Mesenchymal stem cell (in vitro differentiated cells and primary cell): ENCODE data around the gene SLC26A8.
"Not testable (repeated sequence)": the region's sequence is repeated elsewhere in the genome, so short reads cannot be mapped to it uniquely, and the experiment has no call there.

ENCODE experiments used
- DNase-seq: peaks from one replicate; pipeline ENCODE4 v3.0.0-alpha.2; 2013
- H2AFZ ChIP-seq: one replicate; pipeline ENCODE4 v1.6.1; 2013; ENCODE audit warnings: low read depth, mild to moderate bottlenecking, control low read depth, inconsistent platforms, low read length, moderate library complexity
- H2AK5ac ChIP-seq: 2 replicates; pipeline ENCODE4 v1.6.1; 2013; ENCODE audit warnings: low read length, moderate library complexity, mild to moderate bottlenecking, inconsistent platforms; ENCODE audit not compliant: severe bottlenecking
- H2BK120ac ChIP-seq: one replicate; pipeline ENCODE4 v1.6.1; 2013; ENCODE audit warnings: low read depth, mild to moderate bottlenecking, inconsistent platforms, low read length, moderate library complexity
- H2BK12ac ChIP-seq, 2 experiments: one replicate each; pipeline ENCODE4 v1.6.1; 2013; ENCODE audit warnings: inconsistent platforms in 2 of 2, low read length in 2 of 2, mild to moderate bottlenecking in 2 of 2, moderate library complexity in 2 of 2, control low read depth in 1 of 2
- H2BK15ac ChIP-seq: one replicate; pipeline ENCODE4 v1.6.1; 2013; ENCODE audit warnings: mild to moderate bottlenecking, low read depth, inconsistent platforms; ENCODE audit not compliant: poor library complexity, severe bottlenecking
- H2BK5ac ChIP-seq: 2 replicates; pipeline ENCODE4 v1.6.1; 2013; ENCODE audit warnings: low read depth, mild to moderate bottlenecking, low read length, control low read depth, inconsistent platforms; ENCODE audit not compliant: poor library complexity, severe bottlenecking
- H3K14ac ChIP-seq, 2 experiments: one replicate each; pipeline ENCODE4 v1.6.1; 2013; ENCODE audit warnings: inconsistent platforms in 2 of 2, low read length in 2 of 2, control low read depth in 1 of 2, mild to moderate bottlenecking in 1 of 2, moderate library complexity in 1 of 2
- H3K18ac ChIP-seq, 2 experiments: one replicate each; pipeline ENCODE4 v1.6.1; 2013; ENCODE audit warnings: inconsistent platforms in 2 of 2, low read length in 2 of 2, control low read depth in 1 of 2, low read depth in 1 of 2, mild to moderate bottlenecking in 1 of 2
- H3K23ac ChIP-seq, 2 experiments: one replicate each; pipeline ENCODE4 v1.6.1; 2013; ENCODE audit warnings: inconsistent platforms in 2 of 2, low read length in 2 of 2, mild to moderate bottlenecking in 2 of 2, moderate library complexity in 2 of 2, control low read depth in 1 of 2
- H3K27ac ChIP-seq: 2 replicates; pipeline ENCODE4 v1.5.1; 2013; ENCODE audit warnings: mild to moderate bottlenecking, moderate library complexity, low read length, control low read depth, inconsistent platforms; ENCODE audit not compliant: poor library complexity, severe bottlenecking
- H3K27me3 ChIP-seq, 2 experiments: 2 replicates each; pipeline versions ENCODE4 v1.6.1 to v1.7.0; 2013; ENCODE audit warnings: low read length in 2 of 2, mild to moderate bottlenecking in 2 of 2, moderate library complexity in 2 of 2, control low read depth in 1 of 2, inconsistent platforms in 1 of 2; ENCODE audit not compliant: control insufficient read depth in 1 of 2, insufficient read depth in 1 of 2
- H3K36me3 ChIP-seq, 2 experiments: 2 replicates each; pipeline versions ENCODE4 v1.6.1 to v1.7.0; 2013; ENCODE audit warnings: low read length in 2 of 2, control low read depth in 1 of 2, inconsistent platforms in 1 of 2, low read depth in 1 of 2, mild to moderate bottlenecking in 1 of 2; ENCODE audit not compliant: insufficient read depth in 2 of 2, control insufficient read depth in 1 of 2
- H3K4ac ChIP-seq, 2 experiments: one replicate each; pipeline ENCODE4 v1.6.1; 2013; ENCODE audit warnings: inconsistent platforms in 2 of 2, low read length in 2 of 2, mild to moderate bottlenecking in 2 of 2, moderate library complexity in 2 of 2, control low read depth in 1 of 2, low read depth in 1 of 2
- H3K4me1 ChIP-seq: 2 replicates; pipeline ENCODE4 v1.6.1; 2013; ENCODE audit warnings: low read depth, low read length, control low read depth; ENCODE audit not compliant: control insufficient read depth, insufficient read depth
- H3K4me2 ChIP-seq: 2 replicates; pipeline ENCODE4 v1.6.1; 2013; ENCODE audit warnings: low read length, mild to moderate bottlenecking, inconsistent platforms; ENCODE audit not compliant: poor library complexity, severe bottlenecking
- H3K4me3 ChIP-seq, 2 experiments: 2 replicates each; pipeline versions ENCODE4 v1.5.1 to v1.7.0; 2013; ENCODE audit warnings: low read length in 2 of 2, mild to moderate bottlenecking in 2 of 2, control low read depth in 1 of 2, low read depth in 1 of 2; ENCODE audit not compliant: insufficient read depth in 1 of 2
- H3K79me1 ChIP-seq: replicated peaks from 2 replicates; pipeline ENCODE4 v1.6.1; 2013; ENCODE audit warnings: mild to moderate bottlenecking, control low read depth, low read length, inconsistent platforms; ENCODE audit not compliant: poor library complexity, severe bottlenecking
- H3K9ac ChIP-seq: 2 replicates; pipeline ENCODE4 v1.7.0; 2013; ENCODE audit warnings: mild to moderate bottlenecking, low read length, moderate library complexity
- H3K9me3 ChIP-seq: 2 replicates; pipeline ENCODE4 v1.7.0; 2013; ENCODE audit warnings: mild to moderate bottlenecking, low read length; ENCODE audit not compliant: control insufficient read depth
- H4K8ac ChIP-seq: one replicate; pipeline ENCODE4 v1.6.1; 2013; ENCODE audit warnings: inconsistent platforms, mild to moderate bottlenecking, low read length, moderate library complexity
- H4K91ac ChIP-seq: one replicate; pipeline ENCODE4 v1.6.1; 2013; ENCODE audit warnings: mild to moderate bottlenecking, low read length, inconsistent platforms
- WGBS: methylation state at CpG from one replicate; pipeline ENCODE4 v1.1.7; 2013; ENCODE audit warnings: mixed read lengths; 5-methylcytosine and 5-hydroxymethylcytosine counted together

Gene SLC26A8

GRCh38 chr6:35980126-35980525 lies 44.3 kb downstream of the SLC26A8 start:
- not testable (repeated sequence) for H4K91ac ChIP-seq, H3K79me1 ChIP-seq, H2BK120ac ChIP-seq, H3K27ac ChIP-seq, H3K9me3 ChIP-seq, H2BK15ac ChIP-seq, H2AK5ac ChIP-seq, H3K14ac ChIP-seq, H3K9ac ChIP-seq, H4K8ac ChIP-seq, DNase-seq, H3K4ac ChIP-seq, H2AFZ ChIP-seq, H3K4me3 ChIP-seq, H2BK12ac ChIP-seq, H3K23ac ChIP-seq, H3K4me1 ChIP-seq, H3K36me3 ChIP-seq, H3K4me2 ChIP-seq, H3K18ac ChIP-seq, H2BK5ac ChIP-seq
- WGBS, result no CpG with 5 or more reads among the region's 1 CpG
- peaks cover 0 to 20% of the 10 kb centered on the region in 2 experiments for H3K27me3 ChIP-seq

- Histone ChIP-seq H2BK5ac (no peak overlapping the region), H3K36me3 (no peaks in the 10 kb centered on the region), H3K14ac (no peak overlapping the region), H3K9ac (no peak overlapping the region), H2AK5ac (no peak overlapping the region), H3K4me2 (no peak overlapping the region), H3K18ac (no peak overlapping the region), H2BK120ac (no peak overlapping the region), H3K23ac (no peak overlapping the region), H2BK12ac (no peak overlapping the region), H3K4me3 (no peak overlapping the region), H3K27me3 (peaks cover 0 to 11% of the 10 kb centered on the region in 2 experiments), H4K91ac (no peak overlapping the region), H4K8ac (no peak overlapping the region), H3K4me1 (no peaks in the 10 kb centered on the region), H3K9me3 (no peaks in the 10 kb centered on the region), H3K4ac (no peak overlapping the region), H3K27ac (no peak overlapping the region), H3K79me1 (no peaks in the 10 kb centered on the region), H2BK15ac (no peak overlapping the region), H2AFZ (no peak overlapping the region)
- 96% methylated on average over 3 of the region's 4 CpGs for WGBS
- no peak for DNase-seq
These were observed 47.1 kb downstream of the SLC26A8 start for GRCh38 chr6:35977308-35977707.

- Histone ChIP-seq H2BK120ac (no peak overlapping the region), H2BK5ac (no peak overlapping the region), H3K9me3 (no peaks in the 10 kb centered on the region), H2AFZ (no peak overlapping the region), H2BK15ac (no peak overlapping the region), H3K36me3 (no peaks in the 10 kb centered on the region), H3K9ac (no peak overlapping the region), H4K91ac (no peak overlapping the region), H3K4me1 (no peaks in the 10 kb centered on the region), H4K8ac (no peak overlapping the region), H3K4ac (no peak overlapping the region), H3K18ac (no peak overlapping the region), H3K27ac (no peak overlapping the region), H3K79me1 (no peaks in the 10 kb centered on the region), H3K4me2 (no peak overlapping the region), H2AK5ac (no peak overlapping the region), H3K14ac (no peak overlapping the region), H2BK12ac (no peak overlapping the region), H3K23ac (no peak overlapping the region), H3K4me3 (no peak overlapping the region), H3K27me3 (no peaks in the 10 kb centered on the region)
- peak; percentile 6 for DNase-seq
- 79% methylated on average over 9 of the region's 9 CpGs for WGBS
These were observed 50.7 kb downstream of the SLC26A8 start for GRCh38 chr6:35973670-35974222.

- no peak for DNase-seq
These were observed 51.7 kb downstream of the SLC26A8 start for GRCh38 chr6:35972471-35973367.

More at GRCh38 chr6:35972471-35973367, 51.7 kb downstream of the SLC26A8 start:
- Histone ChIP-seq H3K79me1 (no peaks in the 10 kb centered on the region), H3K4me3 (no peak overlapping the region), H2AK5ac (no peak overlapping the region), H3K27ac (no peak overlapping the region), H2BK15ac (no peak overlapping the region), H3K27me3 (no peaks in the 10 kb centered on the region), H2AFZ (no peak overlapping the region), H2BK120ac (no peak overlapping the region), H4K91ac (no peak overlapping the region), H4K8ac (no peak overlapping the region), H3K14ac (peak overlapping the region in 1 of 2 experiments; percentile 35), H3K36me3 (no peaks in the 10 kb centered on the region), H3K4ac (no peak overlapping the region), H3K9me3 (no peaks in the 10 kb centered on the region), H3K18ac (no peak overlapping the region), H3K4me2 (no peak overlapping the region), H3K9ac (no peak overlapping the region), H3K23ac (no peak overlapping the region), H2BK5ac (no peak overlapping the region), H2BK12ac (no peak overlapping the region), H3K4me1 (no peaks in the 10 kb centered on the region)
- 87% methylated on average over 6 of the region's 7 CpGs for WGBS
